Trophoblast cell (in vitro differentiated cells and primary cell): ENCODE data around the gene CSPG4.

ENCODE experiments used
- DNase-seq, 2 donors: peaks; one replicate each; pipeline ENCODE4 v3.0.0-alpha.2; 2016
- H2AFZ ChIP-seq: 2 replicates; pipeline ENCODE4 v1.6.1; 2013; ENCODE audit warnings: low read length, moderate library complexity, mild to moderate bottlenecking; ENCODE audit not compliant: insufficient read depth, poor library complexity
- H2AK5ac ChIP-seq: 2 replicates; pipeline ENCODE4 v1.6.1; 2013; ENCODE audit warnings: mild to moderate bottlenecking, low read length
- H2BK120ac ChIP-seq: 2 replicates; pipeline ENCODE4 v1.6.1; 2013; ENCODE audit warnings: low read length, mild to moderate bottlenecking, moderate library complexity; ENCODE audit not compliant: insufficient read depth, poor library complexity
- H2BK12ac ChIP-seq: 2 replicates; pipeline ENCODE4 v1.6.1; 2013; ENCODE audit warnings: mild to moderate bottlenecking, low read length, moderate library complexity
- H2BK5ac ChIP-seq: 2 replicates; pipeline ENCODE4 v1.6.1; 2013; ENCODE audit warnings: low read length, low read depth, moderate library complexity, mild to moderate bottlenecking; ENCODE audit not compliant: poor library complexity
- H3K14ac ChIP-seq: 2 replicates; pipeline ENCODE4 v1.6.1; 2013; ENCODE audit warnings: mild to moderate bottlenecking, low read length
- H3K18ac ChIP-seq: 2 replicates; pipeline ENCODE4 v1.6.1; 2013; ENCODE audit warnings: mild to moderate bottlenecking, low read length
- H3K23ac ChIP-seq: 2 replicates; pipeline ENCODE4 v1.6.1; 2013; ENCODE audit warnings: low read length
- H3K27ac ChIP-seq: 2 replicates; pipeline ENCODE4 v1.5.1; 2013; ENCODE audit warnings: low read depth, mild to moderate bottlenecking, inconsistent platforms, low read length, moderate library complexity
- H3K27me3 ChIP-seq: 2 replicates; pipeline ENCODE4 v1.6.1; 2013; ENCODE audit warnings: inconsistent platforms, mild to moderate bottlenecking, low read length, moderate library complexity; ENCODE audit not compliant: insufficient read depth
- H3K36me3 ChIP-seq, 2 experiments: 1 replicate in 1 of 2; 2 replicates in 1 of 2; pipeline ENCODE4 v1.6.1; 2013; ENCODE audit warnings: low read length in 2 of 2, mild to moderate bottlenecking in 2 of 2, moderate library complexity in 1 of 2; ENCODE audit not compliant: insufficient read depth in 2 of 2, control insufficient read depth in 1 of 2
- H3K4ac ChIP-seq: 2 replicates; pipeline ENCODE4 v1.6.1; 2013; ENCODE audit warnings: low read depth, mild to moderate bottlenecking, low read length, moderate library complexity
- H3K4me1 ChIP-seq, 2 experiments: 1 replicate in 1 of 2; 2 replicates in 1 of 2; pipeline ENCODE4 v1.6.1; 2013; ENCODE audit warnings: low read length in 2 of 2, mild to moderate bottlenecking in 2 of 2, moderate library complexity in 1 of 2; ENCODE audit not compliant: insufficient read depth in 2 of 2, control insufficient read depth in 1 of 2
- H3K4me2 ChIP-seq: 2 replicates; pipeline ENCODE4 v1.6.1; 2013; ENCODE audit warnings: inconsistent platforms, mild to moderate bottlenecking, low read length, moderate library complexity
- H3K4me3 ChIP-seq: 2 replicates; pipeline ENCODE4 v1.5.1; 2013; ENCODE audit warnings: mild to moderate bottlenecking, low read depth, low read length, inconsistent platforms
- H3K79me1 ChIP-seq: one replicate; pipeline ENCODE4 v1.6.1; 2013; ENCODE audit warnings: low read length
- H3K79me2 ChIP-seq: 2 replicates; pipeline ENCODE4 v1.6.1; 2013; ENCODE audit warnings: low read length, mild to moderate bottlenecking; ENCODE audit not compliant: control insufficient read depth, insufficient read depth, poor library complexity
- H3K9ac ChIP-seq: 2 replicates; pipeline ENCODE4 v1.6.1; 2013; ENCODE audit warnings: mild to moderate bottlenecking, low read length
- H3K9me3 ChIP-seq: 2 replicates; pipeline ENCODE4 v1.6.1; 2013; ENCODE audit warnings: low read depth, mild to moderate bottlenecking, control low read depth, inconsistent platforms, low read length; ENCODE audit not compliant: insufficient read depth
- H4K12ac ChIP-seq: 2 replicates; pipeline ENCODE4 v1.6.1; 2013; ENCODE audit warnings: low read depth, mild to moderate bottlenecking, low read length, moderate library complexity
- H4K8ac ChIP-seq: 2 replicates; pipeline ENCODE4 v1.6.1; 2013; ENCODE audit warnings: low read depth, mild to moderate bottlenecking, low read length, moderate library complexity
- H4K91ac ChIP-seq: one replicate; pipeline ENCODE4 v1.6.1; 2013; ENCODE audit warnings: low read depth, mild to moderate bottlenecking, low read length, moderate library complexity
- WGBS: extraction: QIAGEN DNeasy Blood & Tissue Kit; methylation state at CpG from one replicate; pipeline ENCODE4 v1.1.7; 2013; ENCODE audit warnings: missing lambda C conversion rate; ENCODE audit not compliant: insufficient read length, insufficient coverage; ENCODE audit errors: extremely low coverage; 5-methylcytosine and 5-hydroxymethylcytosine counted together

CSPG4 gene

GRCh38 chr15:75733761-75734651 lies 21.4 kb upstream of the CSPG4 start:
- Histone ChIP-seq H3K9ac (no peak overlapping the region), H3K4me1 (peaks cover 3 to 11% of the 10 kb centered on the region in 2 experiments), H2AFZ (no peak overlapping the region), H4K12ac (no peak overlapping the region), H2BK5ac (no peak overlapping the region), H3K36me3 (no peaks in the 10 kb centered on the region), H3K4me2 (no peak overlapping the region), H3K23ac (no peak overlapping the region), H2AK5ac (peak overlapping the region; percentile 50), H3K79me1 (peaks cover 2% of the 10 kb centered on the region), H3K27ac (no peak overlapping the region), H3K4me3 (no peak overlapping the region), H4K8ac (no peak overlapping the region), H3K14ac (peak overlapping the region; percentile 18), H2BK12ac (no peak overlapping the region), H4K91ac (no peak overlapping the region), H3K27me3 (peaks cover 5% of the 10 kb centered on the region), H3K9me3 (peaks cover 2% of the 10 kb centered on the region), H3K79me2 (peaks cover 2% of the 10 kb centered on the region), H3K4ac (no peak overlapping the region), H2BK120ac (no peak overlapping the region), H3K18ac (no peak overlapping the region)
- no CpG with 5 or more reads among the region's 14 CpGs for WGBS
- DNase-seq = no peak

GRCh38 chr15:75732809-75733451 lies 20.3 kb upstream of the CSPG4 start:
- H3K4me2 ChIP-seq = no peak overlapping the region
- H4K91ac ChIP-seq = no peak overlapping the region
- H3K4me3 ChIP-seq = no peak overlapping the region
- H2BK5ac ChIP-seq = no peak overlapping the region
- no peak overlapping the region for H3K23ac ChIP-seq
- no peaks in the 10 kb centered on the region for H3K79me1 ChIP-seq
- H2AK5ac ChIP-seq = no peak overlapping the region
- H3K18ac ChIP-seq = no peak overlapping the region
- no peak overlapping the region for H3K27ac ChIP-seq
- no peak overlapping the region for H3K9ac ChIP-seq
- H3K27me3 ChIP-seq = no peaks in the 10 kb centered on the region
- no peak overlapping the region for H3K14ac ChIP-seq
- H2BK120ac ChIP-seq = no peak overlapping the region
- DNase-seq = peak; percentile 49 to 69
- no peak overlapping the region for H4K8ac ChIP-seq
- H2AFZ ChIP-seq = no peak overlapping the region
- H3K4ac ChIP-seq = no peak overlapping the region
- no peaks in the 10 kb centered on the region for H3K36me3 ChIP-seq
- H3K9me3 ChIP-seq = peaks cover 2% of the 10 kb centered on the region
- no peak overlapping the region for H4K12ac ChIP-seq
- H2BK12ac ChIP-seq = no peak overlapping the region
- H3K79me2 ChIP-seq = no peaks in the 10 kb centered on the region
- WGBS = no CpG with 5 or more reads among the region's 12 CpGs
- H3K4me1 ChIP-seq = peaks cover 0 to 6% of the 10 kb centered on the region in 2 experiments

- Histone ChIP-seq H2BK5ac (no peak overlapping the region), H3K4me1 (peaks cover 0 to 7% of the 10 kb centered on the region in 2 experiments), H3K79me2 (no peaks in the 10 kb centered on the region), H3K14ac (no peak overlapping the region), H3K23ac (no peak overlapping the region), H3K18ac (no peak overlapping the region), H3K9ac (no peak overlapping the region), H2BK120ac (no peak overlapping the region), H4K8ac (no peak overlapping the region), H4K91ac (no peak overlapping the region), H3K4me2 (no peak overlapping the region), H3K4me3 (no peak overlapping the region), H4K12ac (no peak overlapping the region), H3K79me1 (no peaks in the 10 kb centered on the region), H2AK5ac (no peak overlapping the region), H3K4ac (no peak overlapping the region), H2AFZ (no peak overlapping the region), H2BK12ac (no peak overlapping the region), H3K27ac (no peak overlapping the region), H3K9me3 (peaks cover 2% of the 10 kb centered on the region), H3K27me3 (no peaks in the 10 kb centered on the region), H3K36me3 (no peaks in the 10 kb centered on the region)
- no CpG with 5 or more reads among the region's 16 CpGs for WGBS
- no peak for DNase-seq
These were observed 19.6 kb upstream of the CSPG4 start for GRCh38 chr15:75732177-75732808.

GRCh38 chr15:75731248-75732151 lies 18.9 kb upstream of the CSPG4 start:
- Histone ChIP-seq H3K36me3 (no peaks in the 10 kb centered on the region), H3K4me1 (peaks cover 3 to 12% of the 10 kb centered on the region in 2 experiments), H2AFZ (no peak overlapping the region), H2BK120ac (no peak overlapping the region), H4K8ac (no peak overlapping the region), H3K9me3 (peaks cover 2% of the 10 kb centered on the region), H3K27me3 (no peaks in the 10 kb centered on the region), H3K4me2 (no peak overlapping the region), H3K4ac (no peak overlapping the region), H3K4me3 (no peak overlapping the region), H3K18ac (no peak overlapping the region), H3K79me1 (no peaks in the 10 kb centered on the region), H2AK5ac (no peak overlapping the region), H2BK12ac (no peak overlapping the region), H3K9ac (no peak overlapping the region), H4K12ac (no peak overlapping the region), H2BK5ac (no peak overlapping the region), H3K27ac (no peak overlapping the region), H3K14ac (no peak overlapping the region), H3K23ac (no peak overlapping the region), H3K79me2 (no peaks in the 10 kb centered on the region), H4K91ac (no peak overlapping the region)
- DNase-seq = no peak
- WGBS = no CpG with 5 or more reads among the region's 28 CpGs
